ENCODE measurements around the gene FOXRED1.

DNA sequence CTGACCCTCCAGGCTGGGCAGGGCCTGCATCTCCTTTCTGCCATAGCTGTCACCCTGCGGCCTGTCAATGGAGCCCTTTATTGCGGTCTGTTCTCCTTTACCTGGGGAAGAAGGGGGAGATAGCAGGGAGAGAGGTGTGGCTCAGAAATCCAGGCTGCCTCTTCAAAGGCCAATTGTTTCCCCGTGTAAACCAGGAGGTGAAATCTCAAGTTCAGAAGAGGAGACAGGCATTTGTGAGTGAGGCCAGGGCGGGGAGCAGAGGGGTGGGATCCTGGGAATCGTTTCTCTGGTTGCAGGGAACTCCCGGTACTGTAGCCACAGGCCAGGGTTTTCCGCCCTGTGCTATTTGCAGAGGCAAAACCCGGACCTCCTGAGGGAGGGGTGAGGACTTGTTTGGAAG, 44.0 kb downstream of the FOXRED1 start:
- TF ChIP-seq ZZZ3 (IDR thresholded peaks at IDR 0.05; ENCODE audit: control insufficient read depth, insufficient read length, low read depth) (no peak), BCL11A (IDR thresholded peaks at IDR 0.05; ENCODE audit: low read depth, low read length) (no peak), SREBF2 (IDR thresholded peaks at IDR 0.05; ENCODE audit: low read length) (no peak), NR2C2 (IDR thresholded peaks at IDR 0.05; ENCODE audit: borderline replicate concordance, control insufficient read depth, insufficient read length, low read depth) (no peak), BACH1 (IDR thresholded peaks at IDR 0.05; ENCODE audit: borderline replicate concordance) (no peak), POLR2A (IDR thresholded peaks at IDR 0.05; ENCODE audit: low read depth, low read length) (no peak)
- TF ChIP-seq, protein P1, sequence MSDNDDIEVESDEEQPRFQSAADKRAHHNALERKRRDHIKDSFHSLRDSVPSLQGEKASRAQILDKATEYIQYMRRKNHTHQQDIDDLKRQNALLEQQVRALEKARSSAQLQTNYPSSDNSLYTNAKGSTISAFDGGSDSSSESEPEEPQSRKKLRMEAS (IDR thresholded peaks at IDR 0.05; ENCODE audit: low read depth, low read length) = no peak
- TF ChIP-seq, protein P2, sequence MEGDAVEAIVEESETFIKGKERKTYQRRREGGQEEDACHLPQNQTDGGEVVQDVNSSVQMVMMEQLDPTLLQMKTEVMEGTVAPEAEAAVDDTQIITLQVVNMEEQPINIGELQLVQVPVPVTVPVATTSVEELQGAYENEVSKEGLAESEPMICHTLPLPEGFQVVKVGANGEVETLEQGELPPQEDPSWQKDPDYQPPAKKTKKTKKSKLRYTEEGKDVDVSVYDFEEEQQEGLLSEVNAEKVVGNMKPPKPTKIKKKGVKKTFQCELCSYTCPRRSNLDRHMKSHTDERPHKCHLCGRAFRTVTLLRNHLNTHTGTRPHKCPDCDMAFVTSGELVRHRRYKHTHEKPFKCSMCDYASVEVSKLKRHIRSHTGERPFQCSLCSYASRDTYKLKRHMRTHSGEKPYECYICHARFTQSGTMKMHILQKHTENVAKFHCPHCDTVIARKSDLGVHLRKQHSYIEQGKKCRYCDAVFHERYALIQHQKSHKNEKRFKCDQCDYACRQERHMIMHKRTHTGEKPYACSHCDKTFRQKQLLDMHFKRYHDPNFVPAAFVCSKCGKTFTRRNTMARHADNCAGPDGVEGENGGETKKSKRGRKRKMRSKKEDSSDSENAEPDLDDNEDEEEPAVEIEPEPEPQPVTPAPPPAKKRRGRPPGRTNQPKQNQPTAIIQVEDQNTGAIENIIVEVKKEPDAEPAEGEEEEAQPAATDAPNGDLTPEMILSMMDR (IDR thresholded peaks at IDR 0.05 in 2 of 3, conservative IDR thresholded peaks at IDR 0.05 in 1 of 3; ENCODE audit: control insufficient read depth in 2 of 3, extremely low read depth in 1 of 3, insufficient read depth in 1 of 3, low read depth in 3 of 3, low read length in 3 of 3) = no peak
- TF ChIP-seq, protein P3, sequence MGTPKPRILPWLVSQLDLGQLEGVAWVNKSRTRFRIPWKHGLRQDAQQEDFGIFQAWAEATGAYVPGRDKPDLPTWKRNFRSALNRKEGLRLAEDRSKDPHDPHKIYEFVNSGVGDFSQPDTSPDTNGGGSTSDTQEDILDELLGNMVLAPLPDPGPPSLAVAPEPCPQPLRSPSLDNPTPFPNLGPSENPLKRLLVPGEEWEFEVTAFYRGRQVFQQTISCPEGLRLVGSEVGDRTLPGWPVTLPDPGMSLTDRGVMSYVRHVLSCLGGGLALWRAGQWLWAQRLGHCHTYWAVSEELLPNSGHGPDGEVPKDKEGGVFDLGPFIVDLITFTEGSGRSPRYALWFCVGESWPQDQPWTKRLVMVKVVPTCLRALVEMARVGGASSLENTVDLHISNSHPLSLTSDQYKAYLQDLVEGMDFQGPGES (IDR thresholded peaks at IDR 0.05) = no peak

All from GM12878 (cell line).